WTC11 (cell line): ENCODE results near the gene FSTL4. TPM values are rescaled to one million over a fixed set of nuclear protein-coding genes. Genes with fewer than 3 reads are reported as not detected.

ENCODE experiments used
- ATAC-seq: fragments of 200-7000 bp; cut with Tn5 transposase; 2 replicates; pipeline ENCODE4 v1.10.0; 2021; ENCODE audit warnings: mild to moderate bottlenecking, moderate library complexity
- CTCF ChIA-PET: fragments of 300-600 bp; sonication (Branson Sonifier 250); formaldehyde crosslinking; loops from one replicate; lab custom pipeline; 2021; ENCODE audit warnings: antibody characterized with exemption; lab: Charles Lee
- POLR2A ChIA-PET: fragments of 350-600 bp; sonication (Branson Sonifier 250); formaldehyde crosslinking; loops from one replicate; lab custom pipeline; 2021; ENCODE audit warnings: antibody characterized with exemption; lab: Charles Lee
- DNase-seq: peaks from one replicate; pipeline ENCODE4 v3.0.0; 2021; ENCODE audit warnings: low spot score
- H3K27ac Mint-ChIP-seq: 2 replicates; pipeline ENCODE4 v1.8.0; 2021; ENCODE audit warnings: mixed read lengths
- H3K27me3 Mint-ChIP-seq: 2 replicates; pipeline ENCODE4 v1.8.0; 2021; ENCODE audit warnings: low read depth, mild to moderate bottlenecking, moderate library complexity, mixed read lengths
- H3K36me3 Mint-ChIP-seq: 2 replicates; pipeline ENCODE4 v1.8.0; 2021; ENCODE audit warnings: mixed read lengths
- H3K4me1 Mint-ChIP-seq: 2 replicates; pipeline ENCODE4 v1.8.0; 2022; ENCODE audit warnings: mixed read lengths
- H3K4me3 Mint-ChIP-seq: 2 replicates; pipeline ENCODE4 v1.8.0; 2021; ENCODE audit warnings: mild to moderate bottlenecking, moderate library complexity, mixed read lengths
- H3K9me3 Mint-ChIP-seq: 2 replicates; pipeline ENCODE4 v1.8.0; 2021; ENCODE audit warnings: mixed read lengths
- ELF4 ChIP-seq: sonication (generic); formaldehyde crosslinking; IDR thresholded peaks from 2 replicates; pipeline ENCODE4 v1.8.1; 2022; ENCODE audit warnings: low read depth, mild to moderate bottlenecking, moderate library complexity, missing genetic modification reagents
- EMX1 ChIP-seq: fragments of 250-450 bp; sonication (Bioruptor Pico); IDR thresholded peaks from 2 replicates; pipeline ENCODE4 v1.8.0; 2021; ENCODE audit warnings: mild to moderate bottlenecking
- ESRRA ChIP-seq: sonication (generic); formaldehyde crosslinking; IDR thresholded peaks from 2 replicates; pipeline ENCODE4 v1.8.1; 2022; ENCODE audit warnings: mild to moderate bottlenecking, missing genetic modification reagents, borderline replicate concordance
- ETV6 ChIP-seq: sonication (generic); formaldehyde crosslinking; IDR thresholded peaks from 2 replicates; pipeline ENCODE4 v1.8.1; 2022; ENCODE audit warnings: mild to moderate bottlenecking, missing genetic modification reagents
- FOXJ3 ChIP-seq: sonication (generic); formaldehyde crosslinking; IDR thresholded peaks from 2 replicates; pipeline ENCODE4 v1.9.0; 2021; ENCODE audit warnings: missing genetic modification reagents, mild to moderate bottlenecking, borderline replicate concordance
- IRF2 ChIP-seq: sonication (generic); formaldehyde crosslinking; IDR thresholded peaks from 2 replicates; pipeline ENCODE4 v1.8.0; 2022; ENCODE audit warnings: low read depth, missing genetic modification reagents, borderline replicate concordance
- JAZF1 ChIP-seq: fragments of 250-450 bp; sonication (Bioruptor Pico); IDR thresholded peaks from 2 replicates; pipeline ENCODE4 v1.9.0; 2021; ENCODE audit warnings: moderate library complexity, mild to moderate bottlenecking, inconsistent platforms
- MYBL2 ChIP-seq: sonication (generic); formaldehyde crosslinking; IDR thresholded peaks from 2 replicates; pipeline ENCODE4 v1.8.1; 2023; ENCODE audit warnings: mild to moderate bottlenecking, moderate library complexity, missing genetic modification reagents
- NFE2L1 ChIP-seq: sonication (generic); formaldehyde crosslinking; IDR thresholded peaks from 2 replicates; pipeline ENCODE4 v1.8.1; 2023; ENCODE audit warnings: missing genetic modification reagents
- NR2C2 ChIP-seq: sonication (generic); formaldehyde crosslinking; IDR thresholded peaks from 2 replicates; pipeline ENCODE4 v1.8.0; 2022; ENCODE audit warnings: mild to moderate bottlenecking, missing genetic modification reagents
- NR3C1 ChIP-seq: sonication (generic); formaldehyde crosslinking; conservative IDR thresholded peaks from 2 replicates; pipeline ENCODE4 v1.8.1; 2023; ENCODE audit warnings: low read depth, mild to moderate bottlenecking, missing genetic modification reagents
- RORB ChIP-seq: fragments of 250-450 bp; sonication (Bioruptor Pico); IDR thresholded peaks from 2 replicates; pipeline ENCODE4 v1.9.0; 2021; ENCODE audit warnings: mild to moderate bottlenecking
- ZNF121 ChIP-seq: sonication (generic); formaldehyde crosslinking; IDR thresholded peaks from 2 replicates; pipeline ENCODE4 v1.8.0; 2023; ENCODE audit warnings: missing genetic modification reagents
- ZNF423 ChIP-seq: fragments of 250-450 bp; sonication (Bioruptor Pico); IDR thresholded peaks from 2 replicates; pipeline ENCODE4 v2.1.2; 2022; ENCODE audit warnings: mild to moderate bottlenecking, moderate library complexity
- total RNA-seq: library from RNA; stranded (reverse); gene quantifications from 3 replicates; pipeline ENCODE4 v1.2.3, GENCODE V29; 2021
- TF ChIP-seq, protein P1 (sequence below): sonication (generic); formaldehyde crosslinking; IDR thresholded peaks from 2 replicates; pipeline ENCODE4 v1.8.0; 2022; ENCODE audit warnings: mild to moderate bottlenecking, missing genetic modification reagents
- TF ChIP-seq, protein P2 (sequence below): fragments of 250-450 bp; sonication (Bioruptor Pico); IDR thresholded peaks from 2 replicates; pipeline ENCODE4 v1.8.0; 2021; ENCODE audit warnings: mild to moderate bottlenecking
- TF ChIP-seq, protein P3 (sequence below): sonication (generic); formaldehyde crosslinking; IDR thresholded peaks from 2 replicates; pipeline ENCODE4 v1.8.1; 2023; ENCODE audit warnings: mild to moderate bottlenecking, missing genetic modification reagents, moderate library complexity
- TF ChIP-seq, protein P4 (sequence below): sonication (generic); formaldehyde crosslinking; IDR thresholded peaks from 2 replicates; pipeline ENCODE4 v1.8.0; 2023; ENCODE audit warnings: mild to moderate bottlenecking, missing genetic modification reagents
- TF ChIP-seq, protein P5 (sequence below): sonication (generic); formaldehyde crosslinking; IDR thresholded peaks from 2 replicates; pipeline ENCODE4 v1.8.0; 2022; ENCODE audit warnings: mild to moderate bottlenecking, missing genetic modification reagents
- TF ChIP-seq, protein P6 (sequence below): fragments of 250-450 bp; sonication (Bioruptor Pico); IDR thresholded peaks from 2 replicates; pipeline ENCODE4 v2.1.2; 2022; ENCODE audit warnings: mild to moderate bottlenecking, moderate library complexity

The FSTL4 gene
- total RNA-seq, 1 experiment from 2014 or later, result 6.1 TPM

DNA sequence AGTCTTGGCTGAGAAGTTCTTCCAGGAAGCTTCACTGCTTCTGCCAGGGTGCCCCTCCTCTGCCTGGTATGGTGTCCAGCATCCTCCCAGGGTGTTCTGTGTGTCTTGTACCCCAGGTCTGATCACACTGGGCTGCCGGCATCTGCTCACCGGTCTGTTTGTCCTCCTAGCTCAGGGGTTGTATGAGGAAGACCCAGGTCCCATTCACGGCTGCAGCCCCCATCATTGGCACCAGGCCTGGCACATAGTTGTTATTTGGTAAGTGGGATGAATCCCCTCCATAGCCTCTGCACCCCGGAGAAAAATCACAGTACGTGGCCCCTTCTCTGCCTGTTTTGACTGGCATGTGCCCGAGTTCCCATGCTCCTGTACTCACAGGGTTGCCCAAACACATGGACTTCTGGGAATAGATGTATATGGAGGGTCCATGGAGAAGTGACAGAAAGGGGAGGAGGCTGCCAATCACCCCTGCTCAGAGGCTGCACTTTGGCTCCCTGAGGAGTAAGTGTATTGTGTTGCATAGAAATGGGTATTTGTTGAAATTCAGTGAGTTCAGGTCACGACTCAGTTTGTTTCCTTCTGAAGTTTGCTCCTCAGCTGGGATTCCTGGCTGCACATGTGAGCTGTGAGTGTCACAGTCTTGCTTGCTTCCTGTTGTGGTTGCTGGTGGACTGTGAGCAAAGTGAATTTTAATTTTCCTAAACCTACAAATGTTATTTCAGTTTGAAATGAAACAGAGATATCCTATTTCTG lies 464.4 kb downstream of the FSTL4 start:
- H3K27me3 Mint-ChIP-seq, result no peaks in the 10 kb centered on the region
- H3K4me1 Mint-ChIP-seq, result peaks cover 4% of the 10 kb centered on the region; the same call in 1 of the 2 replicates
- H3K9me3 Mint-ChIP-seq, result peaks cover 18% of the 10 kb centered on the region
- CTCF ChIA-PET, result no interaction called here
- POLR2A ChIA-PET, result no interaction called here
- peaks cover 4% of the 10 kb centered on the region; the same call in 1 of the 2 replicates for H3K36me3 Mint-ChIP-seq
- no peak for DNase-seq
- TF ChIP-seq, protein P1, sequence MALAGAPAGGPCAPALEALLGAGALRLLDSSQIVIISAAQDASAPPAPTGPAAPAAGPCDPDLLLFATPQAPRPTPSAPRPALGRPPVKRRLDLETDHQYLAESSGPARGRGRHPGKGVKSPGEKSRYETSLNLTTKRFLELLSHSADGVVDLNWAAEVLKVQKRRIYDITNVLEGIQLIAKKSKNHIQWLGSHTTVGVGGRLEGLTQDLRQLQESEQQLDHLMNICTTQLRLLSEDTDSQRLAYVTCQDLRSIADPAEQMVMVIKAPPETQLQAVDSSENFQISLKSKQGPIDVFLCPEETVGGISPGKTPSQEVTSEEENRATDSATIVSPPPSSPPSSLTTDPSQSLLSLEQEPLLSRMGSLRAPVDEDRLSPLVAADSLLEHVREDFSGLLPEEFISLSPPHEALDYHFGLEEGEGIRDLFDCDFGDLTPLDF, result no peak
- TF ChIP-seq, protein P2, sequence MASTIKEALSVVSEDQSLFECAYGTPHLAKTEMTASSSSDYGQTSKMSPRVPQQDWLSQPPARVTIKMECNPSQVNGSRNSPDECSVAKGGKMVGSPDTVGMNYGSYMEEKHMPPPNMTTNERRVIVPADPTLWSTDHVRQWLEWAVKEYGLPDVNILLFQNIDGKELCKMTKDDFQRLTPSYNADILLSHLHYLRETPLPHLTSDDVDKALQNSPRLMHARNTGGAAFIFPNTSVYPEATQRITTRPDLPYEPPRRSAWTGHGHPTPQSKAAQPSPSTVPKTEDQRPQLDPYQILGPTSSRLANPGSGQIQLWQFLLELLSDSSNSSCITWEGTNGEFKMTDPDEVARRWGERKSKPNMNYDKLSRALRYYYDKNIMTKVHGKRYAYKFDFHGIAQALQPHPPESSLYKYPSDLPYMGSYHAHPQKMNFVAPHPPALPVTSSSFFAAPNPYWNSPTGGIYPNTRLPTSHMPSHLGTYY (CRISPR knock-in tag), result no peak
- TF ChIP-seq, protein P3, sequence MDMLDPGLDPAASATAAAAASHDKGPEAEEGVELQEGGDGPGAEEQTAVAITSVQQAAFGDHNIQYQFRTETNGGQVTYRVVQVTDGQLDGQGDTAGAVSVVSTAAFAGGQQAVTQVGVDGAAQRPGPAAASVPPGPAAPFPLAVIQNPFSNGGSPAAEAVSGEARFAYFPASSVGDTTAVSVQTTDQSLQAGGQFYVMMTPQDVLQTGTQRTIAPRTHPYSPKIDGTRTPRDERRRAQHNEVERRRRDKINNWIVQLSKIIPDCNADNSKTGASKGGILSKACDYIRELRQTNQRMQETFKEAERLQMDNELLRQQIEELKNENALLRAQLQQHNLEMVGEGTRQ, result no peak
- TF ChIP-seq MYBL2 (no peak), JAZF1 (no peak), FOXJ3 (CRISPR knock-in tag) (no peak), ZNF121 (CRISPR knock-in tag) (no peak), ETV6 (CRISPR knock-in tag) (no peak), NR3C1 (CRISPR knock-in tag) (no peak), ZNF423 (CRISPR knock-in tag) (no peak), EMX1 (CRISPR knock-in tag) (no peak), RORB (CRISPR knock-in tag) (no peak), NFE2L1 (CRISPR knock-in tag) (no peak), ELF4 (no peak), NR2C2 (CRISPR knock-in tag) (no peak), ESRRA (CRISPR knock-in tag) (no peak), IRF2 (no peak)
- TF ChIP-seq, protein P4, sequence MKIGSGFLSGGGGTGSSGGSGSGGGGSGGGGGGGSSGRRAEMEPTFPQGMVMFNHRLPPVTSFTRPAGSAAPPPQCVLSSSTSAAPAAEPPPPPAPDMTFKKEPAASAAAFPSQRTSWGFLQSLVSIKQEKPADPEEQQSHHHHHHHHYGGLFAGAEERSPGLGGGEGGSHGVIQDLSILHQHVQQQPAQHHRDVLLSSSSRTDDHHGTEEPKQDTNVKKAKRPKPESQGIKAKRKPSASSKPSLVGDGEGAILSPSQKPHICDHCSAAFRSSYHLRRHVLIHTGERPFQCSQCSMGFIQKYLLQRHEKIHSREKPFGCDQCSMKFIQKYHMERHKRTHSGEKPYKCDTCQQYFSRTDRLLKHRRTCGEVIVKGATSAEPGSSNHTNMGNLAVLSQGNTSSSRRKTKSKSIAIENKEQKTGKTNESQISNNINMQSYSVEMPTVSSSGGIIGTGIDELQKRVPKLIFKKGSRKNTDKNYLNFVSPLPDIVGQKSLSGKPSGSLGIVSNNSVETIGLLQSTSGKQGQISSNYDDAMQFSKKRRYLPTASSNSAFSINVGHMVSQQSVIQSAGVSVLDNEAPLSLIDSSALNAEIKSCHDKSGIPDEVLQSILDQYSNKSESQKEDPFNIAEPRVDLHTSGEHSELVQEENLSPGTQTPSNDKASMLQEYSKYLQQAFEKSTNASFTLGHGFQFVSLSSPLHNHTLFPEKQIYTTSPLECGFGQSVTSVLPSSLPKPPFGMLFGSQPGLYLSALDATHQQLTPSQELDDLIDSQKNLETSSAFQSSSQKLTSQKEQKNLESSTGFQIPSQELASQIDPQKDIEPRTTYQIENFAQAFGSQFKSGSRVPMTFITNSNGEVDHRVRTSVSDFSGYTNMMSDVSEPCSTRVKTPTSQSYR (CRISPR knock-in tag), result no peak
- TF ChIP-seq, protein P5, sequence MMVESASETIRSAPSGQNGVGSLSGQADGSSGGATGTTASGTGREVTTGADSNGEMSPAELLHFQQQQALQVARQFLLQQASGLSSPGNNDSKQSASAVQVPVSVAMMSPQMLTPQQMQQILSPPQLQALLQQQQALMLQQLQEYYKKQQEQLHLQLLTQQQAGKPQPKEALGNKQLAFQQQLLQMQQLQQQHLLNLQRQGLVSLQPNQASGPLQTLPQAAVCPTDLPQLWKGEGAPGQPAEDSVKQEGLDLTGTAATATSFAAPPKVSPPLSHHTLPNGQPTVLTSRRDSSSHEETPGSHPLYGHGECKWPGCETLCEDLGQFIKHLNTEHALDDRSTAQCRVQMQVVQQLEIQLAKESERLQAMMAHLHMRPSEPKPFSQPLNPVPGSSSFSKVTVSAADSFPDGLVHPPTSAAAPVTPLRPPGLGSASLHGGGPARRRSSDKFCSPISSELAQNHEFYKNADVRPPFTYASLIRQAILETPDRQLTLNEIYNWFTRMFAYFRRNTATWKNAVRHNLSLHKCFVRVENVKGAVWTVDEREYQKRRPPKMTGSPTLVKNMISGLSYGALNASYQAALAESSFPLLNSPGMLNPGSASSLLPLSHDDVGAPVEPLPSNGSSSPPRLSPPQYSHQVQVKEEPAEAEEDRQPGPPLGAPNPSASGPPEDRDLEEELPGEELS (CRISPR knock-in tag), result no peak
- TF ChIP-seq, protein P6, sequence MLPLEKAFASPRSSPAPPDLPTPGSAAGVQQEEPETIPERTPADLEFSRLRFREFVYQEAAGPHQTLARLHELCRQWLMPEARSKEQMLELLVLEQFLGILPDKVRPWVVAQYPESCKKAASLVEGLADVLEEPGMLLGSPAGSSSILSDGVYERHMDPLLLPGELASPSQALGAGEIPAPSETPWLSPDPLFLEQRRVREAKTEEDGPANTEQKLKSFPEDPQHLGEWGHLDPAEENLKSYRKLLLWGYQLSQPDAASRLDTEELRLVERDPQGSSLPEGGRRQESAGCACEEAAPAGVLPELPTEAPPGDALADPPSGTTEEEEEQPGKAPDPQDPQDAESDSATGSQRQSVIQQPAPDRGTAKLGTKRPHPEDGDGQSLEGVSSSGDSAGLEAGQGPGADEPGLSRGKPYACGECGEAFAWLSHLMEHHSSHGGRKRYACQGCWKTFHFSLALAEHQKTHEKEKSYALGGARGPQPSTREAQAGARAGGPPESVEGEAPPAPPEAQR (CRISPR knock-in tag), result no peak
- no peak overlapping the region for H3K4me3 Mint-ChIP-seq
- H3K27ac Mint-ChIP-seq, result no peak overlapping the region
- no peak for ATAC-seq
